ENCODE measurements around the gene ZBTB32. TPM values are rescaled to one million over a fixed set of nuclear protein-coding genes. Genes with fewer than 3 reads are reported as not detected.

Gene ZBTB32
- total RNA-seq, 1 donor from 2014 or later: not detected

DNA sequence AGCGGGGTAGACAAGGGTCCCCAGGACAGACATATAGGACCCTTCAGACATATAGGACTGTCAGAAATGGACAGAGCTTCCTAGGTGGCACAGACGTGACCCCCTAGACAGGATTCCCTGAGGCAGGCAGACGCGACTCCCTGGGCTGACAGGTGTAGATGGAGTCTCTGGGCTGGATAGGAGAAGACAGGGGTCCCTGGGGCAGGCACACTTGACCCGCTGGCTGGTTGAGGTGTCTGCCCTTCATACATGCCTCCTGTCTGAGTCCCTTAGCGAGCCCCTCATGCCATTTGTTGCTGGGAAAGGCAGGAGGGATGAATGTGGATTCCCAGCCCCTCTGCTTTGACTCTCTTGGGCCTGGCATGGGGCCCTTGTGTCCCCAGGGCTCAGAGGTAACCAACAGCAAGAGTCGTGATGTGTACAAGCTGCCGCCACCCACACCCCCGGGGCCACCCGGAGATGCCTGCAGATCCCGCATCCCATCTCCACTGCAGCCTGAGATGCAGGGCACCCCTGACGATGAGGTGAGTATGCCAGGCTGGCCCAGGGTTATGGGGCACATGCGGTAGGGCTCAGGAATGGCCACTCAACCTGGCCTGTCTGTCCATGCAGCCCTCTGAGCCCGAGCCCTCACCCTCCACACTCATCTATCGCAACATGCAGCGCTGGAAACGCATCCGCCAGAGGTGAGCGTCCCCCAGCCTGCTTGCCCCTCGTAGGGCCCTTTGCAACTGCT, 49.4 kb downstream of the ZBTB32 start:
- TF ChIP-seq, protein P1, sequence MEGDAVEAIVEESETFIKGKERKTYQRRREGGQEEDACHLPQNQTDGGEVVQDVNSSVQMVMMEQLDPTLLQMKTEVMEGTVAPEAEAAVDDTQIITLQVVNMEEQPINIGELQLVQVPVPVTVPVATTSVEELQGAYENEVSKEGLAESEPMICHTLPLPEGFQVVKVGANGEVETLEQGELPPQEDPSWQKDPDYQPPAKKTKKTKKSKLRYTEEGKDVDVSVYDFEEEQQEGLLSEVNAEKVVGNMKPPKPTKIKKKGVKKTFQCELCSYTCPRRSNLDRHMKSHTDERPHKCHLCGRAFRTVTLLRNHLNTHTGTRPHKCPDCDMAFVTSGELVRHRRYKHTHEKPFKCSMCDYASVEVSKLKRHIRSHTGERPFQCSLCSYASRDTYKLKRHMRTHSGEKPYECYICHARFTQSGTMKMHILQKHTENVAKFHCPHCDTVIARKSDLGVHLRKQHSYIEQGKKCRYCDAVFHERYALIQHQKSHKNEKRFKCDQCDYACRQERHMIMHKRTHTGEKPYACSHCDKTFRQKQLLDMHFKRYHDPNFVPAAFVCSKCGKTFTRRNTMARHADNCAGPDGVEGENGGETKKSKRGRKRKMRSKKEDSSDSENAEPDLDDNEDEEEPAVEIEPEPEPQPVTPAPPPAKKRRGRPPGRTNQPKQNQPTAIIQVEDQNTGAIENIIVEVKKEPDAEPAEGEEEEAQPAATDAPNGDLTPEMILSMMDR (conservative IDR thresholded peaks at IDR 0.05): no peak
- H3K4me3 Mint-ChIP-seq: peak overlapping the region; percentile 47
- no peaks in the 10 kb centered on the region for H3K9me3 Mint-ChIP-seq

DNA sequence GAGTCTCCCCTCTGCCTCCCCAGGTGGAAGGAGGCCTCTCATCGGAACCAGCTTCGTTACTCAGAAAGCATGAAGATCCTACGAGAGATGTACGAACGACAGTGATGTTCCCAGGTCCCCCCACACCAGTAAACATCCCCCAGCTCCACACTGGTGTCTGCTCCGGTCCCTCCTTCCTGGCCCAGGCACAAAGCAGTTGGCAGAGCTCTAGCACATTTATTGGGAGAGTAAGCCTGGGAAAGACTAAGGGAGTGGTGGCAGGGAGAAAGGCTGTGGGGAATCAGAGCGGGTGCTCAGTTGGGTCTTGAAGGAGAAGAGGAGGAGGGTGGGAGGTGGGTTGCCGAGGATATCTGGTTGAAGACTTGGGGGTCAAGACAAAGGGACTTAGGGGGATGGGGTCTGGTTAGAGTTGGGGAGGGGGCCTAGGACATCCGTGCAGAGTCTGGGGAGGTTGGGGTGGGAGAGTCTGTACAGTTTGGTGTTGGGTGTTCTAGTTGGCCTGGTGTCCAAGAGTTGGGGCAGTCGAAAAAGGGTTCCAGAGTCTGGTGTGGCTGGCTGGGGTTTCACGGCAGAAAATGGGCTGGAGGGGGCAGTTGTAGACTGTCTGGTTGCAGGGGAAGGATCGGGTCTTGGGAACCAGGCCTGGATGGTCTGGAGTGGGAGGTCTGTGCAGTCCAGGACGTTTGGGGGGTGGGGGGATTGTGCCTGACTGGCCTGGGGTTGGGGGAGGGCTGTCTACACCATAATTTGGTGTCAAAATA, 50.2 kb downstream of the ZBTB32 start:
- H3K27ac Mint-ChIP-seq (ENCODE audit: unreplicated experiment): no peak overlapping the region
- peaks cover 23% of the 10 kb centered on the region for H3K4me1 Mint-ChIP-seq
- no peak for DNase-seq (ENCODE audit: low read depth, low spot score)
- H3K27me3 Mint-ChIP-seq (ENCODE audit: low read depth): peaks cover 2% of the 10 kb centered on the region
- H3K4me3 Mint-ChIP-seq: peak overlapping the region; percentile 72
- H3K36me3 Mint-ChIP-seq (ENCODE audit: low read depth): no peaks in the 10 kb centered on the region
- no peaks in the 10 kb centered on the region for H3K9me3 Mint-ChIP-seq
- TF ChIP-seq, protein P1 (conservative IDR thresholded peaks at IDR 0.05): no peak

More for the DNA sequence above, 49.4 kb downstream of the ZBTB32 start:
- peaks cover 21% of the 10 kb centered on the region for H3K4me1 Mint-ChIP-seq
- H3K27me3 Mint-ChIP-seq (ENCODE audit: low read depth): peaks cover 2% of the 10 kb centered on the region
- no peak for DNase-seq (ENCODE audit: low read depth, low spot score)
- no peak overlapping the region for H3K27ac Mint-ChIP-seq (ENCODE audit: unreplicated experiment)
- no peaks in the 10 kb centered on the region for H3K36me3 Mint-ChIP-seq (ENCODE audit: low read depth)

DNA sequence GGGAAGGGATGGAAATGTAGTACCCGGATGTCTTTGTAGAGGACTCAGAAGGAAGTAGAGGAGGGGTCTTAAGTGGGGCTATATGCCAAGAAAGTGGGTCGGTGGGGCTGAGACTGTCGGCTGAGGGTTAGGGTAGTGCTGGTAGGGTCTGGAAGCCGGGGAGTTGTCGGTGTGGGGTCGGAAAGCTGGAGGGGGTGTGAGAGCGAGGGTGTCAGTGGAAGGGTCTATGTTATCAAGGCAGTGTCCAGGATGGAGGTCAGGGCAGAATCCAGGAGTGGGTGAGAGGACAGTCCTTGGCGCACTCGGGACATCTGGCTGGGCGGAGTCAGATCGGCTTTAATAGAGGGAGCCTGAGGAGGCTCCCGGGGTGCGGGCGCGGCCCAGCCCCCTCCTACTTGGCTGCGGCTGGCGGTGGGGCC, 50.8 kb downstream of the ZBTB32 start:
- no peak for DNase-seq (ENCODE audit: low read depth, low spot score)
- Mint-ChIP-seq H3K4me1 (peaks cover 25% of the 10 kb centered on the region), H3K27ac (ENCODE audit: unreplicated experiment) (no peak overlapping the region), H3K9me3 (no peaks in the 10 kb centered on the region), H3K36me3 (ENCODE audit: low read depth) (no peaks in the 10 kb centered on the region), H3K4me3 (peak overlapping the region; percentile 72), H3K27me3 (ENCODE audit: low read depth) (peaks cover 2% of the 10 kb centered on the region)
- TF ChIP-seq, protein P1 (conservative IDR thresholded peaks at IDR 0.05): no peak

DNA sequence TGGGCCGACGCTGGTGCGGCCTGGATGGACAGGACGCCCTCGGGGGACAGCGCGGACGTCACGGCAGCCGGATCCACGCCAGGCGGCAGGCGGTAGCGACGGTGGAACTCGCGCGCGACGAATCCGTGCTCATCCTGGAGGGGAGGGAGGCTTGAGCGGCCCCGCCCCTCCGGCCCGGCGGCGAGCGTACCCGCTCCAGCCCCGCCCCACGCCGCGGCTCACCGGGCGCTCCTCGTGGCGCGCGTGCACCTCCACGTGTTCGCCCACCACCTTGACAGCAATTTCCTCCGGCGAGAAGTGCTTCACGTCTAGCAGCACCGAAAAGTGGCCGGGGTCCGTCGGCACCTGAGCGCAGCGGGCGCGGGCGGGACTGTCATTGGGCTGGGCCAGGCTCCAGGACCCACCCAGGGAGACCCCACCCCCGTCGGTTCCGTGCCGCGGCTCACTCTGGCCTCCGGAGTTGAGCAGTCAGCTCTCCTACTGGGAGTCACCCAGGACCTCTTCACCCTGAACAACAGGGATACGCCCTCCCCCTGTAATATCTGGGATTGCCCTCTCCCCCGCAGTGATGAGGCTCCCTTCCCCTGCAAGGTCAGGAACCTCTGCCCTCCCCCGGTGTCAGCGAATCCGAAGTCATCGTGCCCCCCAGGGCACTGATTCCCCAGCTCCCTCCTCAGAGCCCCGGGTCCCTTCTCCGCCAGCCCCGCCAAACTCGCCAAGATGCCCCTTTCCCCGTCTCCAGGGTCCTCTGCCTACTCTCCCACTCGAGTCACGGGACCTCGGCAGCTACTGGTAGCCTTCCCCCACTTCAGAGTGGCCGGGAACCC, 51.4 kb downstream of the ZBTB32 start:
- TF ChIP-seq, protein P1 (conservative IDR thresholded peaks at IDR 0.05): no peak
- DNase-seq (ENCODE audit: low read depth, low spot score): no peak
- H3K27ac Mint-ChIP-seq (ENCODE audit: unreplicated experiment): no peak overlapping the region

More for the DNA sequence above, 51.4 kb downstream of the ZBTB32 start:
- Mint-ChIP-seq H3K36me3 (ENCODE audit: low read depth) (no peaks in the 10 kb centered on the region), H3K9me3 (no peaks in the 10 kb centered on the region), H3K4me1 (peaks cover 25% of the 10 kb centered on the region), H3K4me3 (peak overlapping the region; percentile 84), H3K27me3 (ENCODE audit: low read depth) (peaks cover 2% of the 10 kb centered on the region)

All from neural crest cell (in vitro differentiated cells).